ENCODE measurements around the gene PATZ1. TPM values are rescaled to one million over a fixed set of nuclear protein-coding genes. Genes with fewer than 3 reads are reported as not detected.
"Not testable (repeated sequence)": the region's sequence is repeated elsewhere in the genome, so short reads cannot be mapped to it uniquely, and the experiment has no call there.

Gene PATZ1
- total and polyA plus RNA-seq, 3 donors from 2014 or later: 23.2 to 48.7 (median 38.1) TPM

DNA sequence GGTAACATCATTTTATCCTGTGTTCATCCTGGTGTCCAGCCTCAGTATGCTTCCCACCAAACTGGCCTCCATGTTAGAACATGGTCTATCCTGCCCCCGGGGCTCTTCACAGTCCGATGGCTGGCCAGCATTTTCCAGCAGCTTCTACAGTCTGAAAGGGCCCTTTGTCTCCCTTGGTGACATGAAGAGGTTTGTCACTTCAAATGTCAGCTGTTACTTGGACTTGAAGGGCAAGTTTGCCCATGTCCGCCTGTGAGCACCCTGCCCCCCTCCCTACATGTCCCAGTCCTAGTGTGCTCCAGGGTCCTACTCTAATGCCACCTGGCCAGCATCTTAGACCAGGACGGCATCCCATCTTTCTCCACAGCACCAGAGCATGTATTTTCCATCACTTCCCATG, 24.7 kb downstream of the PATZ1 start:
- Histone ChIP-seq H3K4me3 (no peak overlapping the region), H3K9me3 (no peaks in the 10 kb centered on the region), H3K4me1 (no peaks in the 10 kb centered on the region), H3K27me3 (no peaks in the 10 kb centered on the region), H3K36me3 (ENCODE audit: low read depth, missing control alignments) (no peaks in the 10 kb centered on the region), H3K27ac (no peak overlapping the region)
- intact Hi-C loops (cut with DNase I; ENCODE audit: low total_unique reads): no loop called here
- no peak for DNase-seq
- TF ChIP-seq CTCF (IDR thresholded peaks at IDR 0.05): no peak
- no peak for TF ChIP-seq POLR2A (IDR thresholded peaks at IDR 0.05)
- 80 to 92% methylated on average over 4 of the region's 4 CpGs for WGBS, 2 donors

DNA sequence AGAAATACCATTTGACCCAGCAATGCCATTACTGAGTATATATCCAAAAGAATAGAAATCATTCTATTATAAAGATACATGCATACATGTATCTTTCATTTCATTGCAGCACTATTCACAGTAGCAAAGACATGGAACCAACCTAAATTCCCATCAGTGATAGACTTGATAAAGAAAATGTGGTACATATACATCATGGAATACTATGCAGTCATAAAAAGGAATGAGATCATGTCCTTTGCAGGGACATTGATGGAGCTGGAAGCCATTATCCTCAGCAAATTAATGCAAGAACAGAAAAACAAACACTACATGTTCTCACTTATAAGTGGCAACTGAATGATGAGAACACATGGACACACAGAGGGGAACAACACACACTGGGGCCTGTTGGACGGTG, 31.9 kb downstream of the PATZ1 start:
- DNase-seq; H3K4me1 ChIP-seq; intact Hi-C loops (cut with DNase I; ENCODE audit: low total_unique reads); H3K27ac ChIP-seq; H3K27me3 ChIP-seq; H3K36me3 ChIP-seq (ENCODE audit: low read depth, missing control alignments); H3K9me3 ChIP-seq; H3K4me3 ChIP-seq: not testable (repeated sequence)
- 85 to 100% methylated on average over 1 of the region's 1 CpG for WGBS, 2 donors

DNA sequence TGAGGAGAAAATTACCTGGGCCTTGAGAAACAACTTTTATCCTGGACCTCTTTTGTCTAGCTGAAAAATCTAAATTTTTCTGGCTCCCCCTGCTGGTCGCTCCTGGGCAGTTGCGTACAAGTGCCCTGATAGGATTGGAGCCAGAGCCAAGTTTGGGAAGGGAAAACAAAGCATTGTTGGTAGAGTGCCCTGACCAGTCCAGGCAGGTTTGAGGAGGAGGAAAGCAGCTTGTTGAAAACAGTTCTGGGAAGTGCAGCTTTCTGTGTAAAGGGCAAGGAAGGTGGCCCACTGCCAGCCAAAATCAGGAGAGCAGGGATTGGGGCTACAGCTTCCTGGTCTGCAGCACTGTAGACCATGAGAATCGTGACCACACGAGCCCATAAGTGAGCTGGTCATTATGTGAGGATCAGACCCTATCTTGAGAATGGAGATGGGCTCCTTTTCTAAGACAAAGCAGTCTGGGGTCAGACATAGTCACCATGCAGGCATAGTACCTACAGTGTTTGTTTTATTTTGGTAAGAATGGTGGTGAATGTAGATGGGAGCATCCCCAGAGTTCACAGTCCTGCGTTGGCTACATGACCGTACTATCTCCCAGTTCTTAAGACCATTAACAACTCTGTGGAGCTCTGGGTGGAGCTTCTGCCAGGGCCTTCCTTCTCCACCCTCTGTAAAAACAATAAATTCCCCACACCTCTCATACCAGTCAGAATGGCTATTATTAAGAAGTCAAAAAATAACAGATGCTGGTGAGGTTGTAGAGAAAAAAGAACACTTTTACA, 32.6 kb downstream of the PATZ1 start:
- intact Hi-C loops (cut with DNase I; ENCODE audit: low total_unique reads): no loop called here
- Histone ChIP-seq H3K27ac (peak overlapping the region; percentile 62 to 73), H3K4me3 (no peak overlapping the region), H3K27me3 (no peaks in the 10 kb centered on the region), H3K4me1 (peaks cover 5% of the 10 kb centered on the region), H3K36me3 (ENCODE audit: low read depth, missing control alignments) (no peaks in the 10 kb centered on the region), H3K9me3 (no peaks in the 10 kb centered on the region)
- DNase-seq: peak; percentile 85
- 27 to 43% methylated on average over 6 of the region's 6 CpGs for WGBS, 2 donors
- TF ChIP-seq CTCF (IDR thresholded peaks at IDR 0.05): peak; percentile 71 to 87 (median 81)
- TF ChIP-seq POLR2A (IDR thresholded peaks at IDR 0.05): no peak

- no peak for DNase-seq
- no peak overlapping the region for H3K4me3 ChIP-seq
- no peak for TF ChIP-seq CTCF (IDR thresholded peaks at IDR 0.05)
- no peak for TF ChIP-seq POLR2A (IDR thresholded peaks at IDR 0.05)
- no peaks in the 10 kb centered on the region for H3K9me3 ChIP-seq
- no peaks in the 10 kb centered on the region for H3K4me1 ChIP-seq
- no peaks in the 10 kb centered on the region for H3K27me3 ChIP-seq
- H3K36me3 ChIP-seq (ENCODE audit: low read depth, missing control alignments): no peaks in the 10 kb centered on the region
- no peak overlapping the region for H3K27ac ChIP-seq
- intact Hi-C loops (cut with DNase I; ENCODE audit: low total_unique reads): no loop called here
Observed at GRCh38 chr22:31308181-31308580, 38.0 kb downstream of the PATZ1 start.

DNA sequence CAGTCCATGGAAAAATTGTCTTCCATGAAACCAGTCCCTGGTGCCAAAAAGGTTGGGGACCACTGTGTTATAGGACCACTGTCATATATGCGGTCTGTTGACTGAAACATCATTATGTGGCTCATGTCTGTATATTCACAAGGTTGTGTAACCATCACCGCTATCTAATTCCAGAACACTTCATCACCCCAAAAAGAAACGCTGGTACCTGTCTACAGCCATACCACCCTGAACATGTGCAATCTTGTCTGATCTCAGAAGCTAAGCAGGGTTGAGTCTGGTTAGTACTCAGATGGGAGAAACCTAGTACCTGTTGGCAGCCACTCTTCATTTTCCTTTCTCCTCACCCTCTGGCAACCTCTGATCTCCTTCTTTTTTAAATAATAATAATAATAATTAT, 41.0 kb downstream of the PATZ1 start:
- Histone ChIP-seq H3K9me3 (no peaks in the 10 kb centered on the region), H3K27me3 (no peaks in the 10 kb centered on the region), H3K4me3 (no peak overlapping the region), H3K4me1 (peaks cover 6% of the 10 kb centered on the region), H3K27ac (no peak overlapping the region), H3K36me3 (ENCODE audit: low read depth, missing control alignments) (no peaks in the 10 kb centered on the region)
- DNase-seq: no peak
- TF ChIP-seq POLR2A (IDR thresholded peaks at IDR 0.05) (no peak), CTCF (IDR thresholded peaks at IDR 0.05) (no peak)
- 95 to 97% methylated on average over 3 of the region's 3 CpGs for WGBS, 2 donors
- intact Hi-C loops (cut with DNase I; ENCODE audit: low total_unique reads): no loop called here

Measured in testis (tissue), 3 donors.